Adrenal gland (tissue), 5 donors: Measurements from ENCODE around the gene CACNA1H.

ENCODE experiments used
- POLR2A ChIP-seq, 2 donors: fragments of 450-650 bp; IDR thresholded peaks; one replicate each; pipeline ENCODE4 v1.6.1; 2017; ENCODE audit warnings: antibody characterized with exemption in 2 of 2, mild to moderate bottlenecking in 2 of 2, moderate library complexity in 1 of 2
- TF ChIP-seq, protein P1 (sequence below), 6 experiments: fragments of 450-650 bp in 4 of 6; fragments of 200-600 bp in 2 of 6; sonication (generic) in 1 of 6; IDR thresholded peaks; 1 replicate in 5 of 6; 2 replicates in 1 of 6; pipeline versions ENCODE4 v1.5.1 to v1.8.0; 2016 to 2021; ENCODE audit warnings: antibody characterized with exemption in 6 of 6, mild to moderate bottlenecking in 2 of 6, moderate library complexity in 1 of 6
- donor health status: DM: no; HTN: no; CAD: no.

DNA sequence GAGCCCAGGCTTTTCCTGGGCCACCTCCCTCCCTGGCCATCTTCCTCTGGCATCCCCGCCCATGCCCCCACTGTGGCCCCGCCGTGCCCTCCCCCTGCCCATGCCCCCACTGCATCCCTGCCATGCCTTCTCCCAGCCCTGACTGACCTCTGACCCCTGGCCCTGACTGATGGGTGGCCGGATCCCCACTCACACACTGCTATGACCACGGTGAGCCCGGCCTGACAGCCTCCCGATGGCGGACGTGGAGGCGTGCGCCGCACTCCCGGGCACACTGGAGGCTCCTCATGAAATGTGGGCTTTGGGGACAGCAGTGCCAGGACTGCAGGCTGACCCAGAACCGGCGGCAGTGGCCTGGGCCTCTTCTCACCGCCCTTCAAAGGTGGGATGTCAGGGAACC lies 46.2 kb upstream of the CACNA1H start:
- TF ChIP-seq, protein P1, sequence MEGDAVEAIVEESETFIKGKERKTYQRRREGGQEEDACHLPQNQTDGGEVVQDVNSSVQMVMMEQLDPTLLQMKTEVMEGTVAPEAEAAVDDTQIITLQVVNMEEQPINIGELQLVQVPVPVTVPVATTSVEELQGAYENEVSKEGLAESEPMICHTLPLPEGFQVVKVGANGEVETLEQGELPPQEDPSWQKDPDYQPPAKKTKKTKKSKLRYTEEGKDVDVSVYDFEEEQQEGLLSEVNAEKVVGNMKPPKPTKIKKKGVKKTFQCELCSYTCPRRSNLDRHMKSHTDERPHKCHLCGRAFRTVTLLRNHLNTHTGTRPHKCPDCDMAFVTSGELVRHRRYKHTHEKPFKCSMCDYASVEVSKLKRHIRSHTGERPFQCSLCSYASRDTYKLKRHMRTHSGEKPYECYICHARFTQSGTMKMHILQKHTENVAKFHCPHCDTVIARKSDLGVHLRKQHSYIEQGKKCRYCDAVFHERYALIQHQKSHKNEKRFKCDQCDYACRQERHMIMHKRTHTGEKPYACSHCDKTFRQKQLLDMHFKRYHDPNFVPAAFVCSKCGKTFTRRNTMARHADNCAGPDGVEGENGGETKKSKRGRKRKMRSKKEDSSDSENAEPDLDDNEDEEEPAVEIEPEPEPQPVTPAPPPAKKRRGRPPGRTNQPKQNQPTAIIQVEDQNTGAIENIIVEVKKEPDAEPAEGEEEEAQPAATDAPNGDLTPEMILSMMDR (IDR thresholded peaks at IDR 0.05) = no peak
- no peak for TF ChIP-seq POLR2A (IDR thresholded peaks at IDR 0.05)
